GM12874 (cell line): ENCODE results near the gene AGRN.

Source experiments
- TF ChIP-seq, protein P1 (sequence below): IDR thresholded peaks from 2 replicates; pipeline ENCODE4 v1.5.1; 2011; ENCODE audit warnings: low read depth, mild to moderate bottlenecking, control low read depth, low read length, moderate library complexity; ENCODE audit not compliant: insufficient read depth

AGRN gene

DNA sequence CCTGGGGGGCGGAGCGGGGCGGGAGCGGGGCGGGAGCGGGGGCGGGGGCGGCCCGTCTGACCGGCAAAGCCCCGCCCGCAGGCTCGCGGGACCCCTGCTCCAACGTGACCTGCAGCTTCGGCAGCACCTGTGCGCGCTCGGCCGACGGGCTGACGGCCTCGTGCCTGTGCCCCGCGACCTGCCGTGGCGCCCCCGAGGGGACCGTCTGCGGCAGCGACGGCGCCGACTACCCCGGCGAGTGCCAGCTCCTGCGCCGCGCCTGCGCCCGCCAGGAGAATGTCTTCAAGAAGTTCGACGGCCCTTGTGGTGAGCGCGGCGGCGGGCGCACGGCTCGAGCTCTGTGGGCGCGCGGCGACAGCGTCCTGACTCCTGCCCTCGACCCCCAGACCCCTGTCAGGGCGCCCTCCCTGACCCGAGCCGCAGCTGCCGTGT is 21.2 kb downstream of the AGRN start:
- TF ChIP-seq, protein P1, sequence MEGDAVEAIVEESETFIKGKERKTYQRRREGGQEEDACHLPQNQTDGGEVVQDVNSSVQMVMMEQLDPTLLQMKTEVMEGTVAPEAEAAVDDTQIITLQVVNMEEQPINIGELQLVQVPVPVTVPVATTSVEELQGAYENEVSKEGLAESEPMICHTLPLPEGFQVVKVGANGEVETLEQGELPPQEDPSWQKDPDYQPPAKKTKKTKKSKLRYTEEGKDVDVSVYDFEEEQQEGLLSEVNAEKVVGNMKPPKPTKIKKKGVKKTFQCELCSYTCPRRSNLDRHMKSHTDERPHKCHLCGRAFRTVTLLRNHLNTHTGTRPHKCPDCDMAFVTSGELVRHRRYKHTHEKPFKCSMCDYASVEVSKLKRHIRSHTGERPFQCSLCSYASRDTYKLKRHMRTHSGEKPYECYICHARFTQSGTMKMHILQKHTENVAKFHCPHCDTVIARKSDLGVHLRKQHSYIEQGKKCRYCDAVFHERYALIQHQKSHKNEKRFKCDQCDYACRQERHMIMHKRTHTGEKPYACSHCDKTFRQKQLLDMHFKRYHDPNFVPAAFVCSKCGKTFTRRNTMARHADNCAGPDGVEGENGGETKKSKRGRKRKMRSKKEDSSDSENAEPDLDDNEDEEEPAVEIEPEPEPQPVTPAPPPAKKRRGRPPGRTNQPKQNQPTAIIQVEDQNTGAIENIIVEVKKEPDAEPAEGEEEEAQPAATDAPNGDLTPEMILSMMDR = no peak

DNA sequence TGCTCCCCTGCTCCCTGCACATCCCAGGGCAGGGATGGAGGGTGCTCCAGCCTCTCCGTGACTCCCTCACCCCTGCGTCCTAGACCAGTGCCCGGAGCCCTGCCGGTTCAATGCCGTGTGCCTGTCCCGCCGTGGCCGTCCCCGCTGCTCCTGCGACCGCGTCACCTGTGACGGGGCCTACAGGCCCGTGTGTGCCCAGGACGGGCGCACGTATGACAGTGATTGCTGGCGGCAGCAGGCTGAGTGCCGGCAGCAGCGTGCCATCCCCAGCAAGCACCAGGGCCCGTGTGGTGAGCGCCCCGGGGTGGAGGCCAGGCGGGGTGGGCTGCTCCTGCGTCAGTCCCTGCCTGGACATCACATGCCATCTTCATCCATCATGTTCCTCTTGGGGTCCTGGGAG is 22.0 kb downstream of the AGRN start:
- TF ChIP-seq, protein P1 = no peak

DNA sequence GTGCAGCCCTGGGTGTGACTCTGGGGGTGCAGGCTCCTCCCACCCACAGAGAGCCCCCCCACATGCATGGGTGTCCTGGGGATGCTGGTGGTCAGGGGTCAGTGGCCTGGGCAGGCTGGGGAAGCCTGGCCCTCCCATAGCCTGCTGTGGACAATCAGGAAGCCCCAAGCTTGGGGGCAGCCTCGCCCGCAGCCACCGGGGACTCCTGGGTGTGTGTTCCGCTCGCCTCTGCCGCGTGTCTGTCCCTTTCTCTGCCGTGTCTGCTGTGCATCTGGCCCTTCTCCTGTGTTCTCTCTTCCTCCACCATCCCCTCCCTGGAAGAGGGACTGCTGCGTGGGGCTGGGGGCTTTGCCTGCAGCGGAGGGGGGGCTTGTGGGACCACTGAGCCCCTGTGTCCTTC is 22.9 kb downstream of the AGRN start:
- TF ChIP-seq, protein P1 = no peak

DNA sequence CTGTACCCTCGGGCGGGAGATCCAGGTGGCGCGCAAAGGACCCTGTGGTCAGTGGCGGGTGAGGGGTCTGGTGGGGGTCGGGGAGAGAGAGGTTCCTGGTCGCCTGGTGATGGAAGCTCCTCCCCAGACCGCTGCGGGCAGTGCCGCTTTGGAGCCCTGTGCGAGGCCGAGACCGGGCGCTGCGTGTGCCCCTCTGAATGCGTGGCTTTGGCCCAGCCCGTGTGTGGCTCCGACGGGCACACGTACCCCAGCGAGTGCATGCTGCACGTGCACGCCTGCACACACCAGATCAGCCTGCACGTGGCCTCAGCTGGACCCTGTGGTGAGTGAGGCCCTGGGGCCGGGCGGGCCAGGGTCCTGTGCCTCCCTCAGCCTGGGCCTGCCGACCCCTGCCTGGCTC is 23.5 kb downstream of the AGRN start:
- TF ChIP-seq, protein P1 = no peak

DNA sequence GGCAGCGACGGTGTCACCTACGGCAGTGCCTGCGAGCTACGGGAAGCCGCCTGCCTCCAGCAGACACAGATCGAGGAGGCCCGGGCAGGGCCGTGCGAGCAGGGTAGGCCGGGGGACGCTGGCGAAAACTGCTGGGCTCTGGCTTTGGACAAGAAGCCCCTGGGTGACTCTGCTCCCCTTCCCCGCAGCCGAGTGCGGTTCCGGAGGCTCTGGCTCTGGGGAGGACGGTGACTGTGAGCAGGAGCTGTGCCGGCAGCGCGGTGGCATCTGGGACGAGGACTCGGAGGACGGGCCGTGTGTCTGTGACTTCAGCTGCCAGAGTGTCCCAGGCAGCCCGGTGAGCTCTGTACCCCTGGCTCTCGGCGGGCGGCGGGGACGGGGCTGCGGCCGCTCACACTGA is 24.0 kb downstream of the AGRN start:
- TF ChIP-seq, protein P1 = no peak

DNA sequence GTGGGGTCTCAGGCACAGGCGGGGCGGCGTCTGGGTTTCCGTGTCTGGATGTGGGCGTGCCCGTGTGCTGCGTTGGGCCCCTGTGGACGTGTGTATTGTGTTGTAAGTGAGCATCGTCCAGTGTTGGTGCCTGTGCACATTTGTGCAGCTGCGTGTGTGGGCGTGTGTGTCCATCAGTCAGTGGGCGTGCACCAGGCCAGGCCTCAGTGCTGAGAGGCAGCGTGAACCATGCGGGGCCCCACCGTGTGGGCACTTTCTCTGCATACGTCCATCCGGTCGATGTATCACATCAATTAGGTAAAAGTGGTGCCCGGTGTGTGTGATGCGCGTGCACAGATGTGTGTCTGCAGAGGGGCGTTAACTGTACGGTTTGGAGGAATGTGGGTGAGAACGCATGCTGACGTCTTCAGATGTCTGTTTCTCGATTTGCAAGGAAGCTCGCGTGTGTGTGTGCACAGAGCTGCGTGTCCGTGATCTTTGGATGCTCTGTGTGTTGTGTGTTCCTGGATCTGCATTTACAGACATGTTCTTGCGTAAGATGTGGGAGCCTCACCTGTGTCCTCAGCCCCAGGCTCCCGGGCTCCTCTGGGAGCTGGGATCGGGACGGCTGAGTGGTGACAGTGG is 24.6 kb downstream of the AGRN start:
- TF ChIP-seq, protein P1 = no peak

DNA sequence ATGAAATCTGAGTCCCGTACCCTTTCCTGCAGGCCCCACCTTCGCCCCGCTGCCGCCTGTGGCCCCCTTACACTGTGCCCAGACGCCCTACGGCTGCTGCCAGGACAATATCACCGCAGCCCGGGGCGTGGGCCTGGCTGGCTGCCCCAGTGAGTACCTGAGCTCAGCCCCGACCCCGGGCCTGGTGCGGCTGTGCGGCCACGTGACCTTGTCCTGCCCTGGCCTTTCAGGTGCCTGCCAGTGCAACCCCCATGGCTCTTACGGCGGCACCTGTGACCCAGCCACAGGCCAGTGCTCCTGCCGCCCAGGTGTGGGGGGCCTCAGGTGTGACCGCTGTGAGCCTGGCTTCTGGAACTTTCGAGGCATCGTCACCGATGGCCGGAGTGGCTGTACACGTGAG is 25.2 kb downstream of the AGRN start:
- TF ChIP-seq, protein P1 = no peak
